HG03139 (cell line): ENCODE data around the gene FARP1.
"Not testable (repeated sequence)": the region's sequence is repeated elsewhere in the genome, so short reads cannot be mapped to it uniquely, and the experiment has no call there.

Experiments
- ATAC-seq: cut with Tn5 transposase; IDR thresholded peaks from one replicate; pipeline ENCODE4 v1.9.1; 2021; ENCODE audit not compliant: unreplicated experiment

Gene FARP1

GRCh38 chr13:98352226-98352625 lies 209.3 kb downstream of the FARP1 start:
- ATAC-seq = no peak

- no peak for ATAC-seq
Observed at GRCh38 chr13:98353750-98354149, 210.9 kb downstream of the FARP1 start.

DNA sequence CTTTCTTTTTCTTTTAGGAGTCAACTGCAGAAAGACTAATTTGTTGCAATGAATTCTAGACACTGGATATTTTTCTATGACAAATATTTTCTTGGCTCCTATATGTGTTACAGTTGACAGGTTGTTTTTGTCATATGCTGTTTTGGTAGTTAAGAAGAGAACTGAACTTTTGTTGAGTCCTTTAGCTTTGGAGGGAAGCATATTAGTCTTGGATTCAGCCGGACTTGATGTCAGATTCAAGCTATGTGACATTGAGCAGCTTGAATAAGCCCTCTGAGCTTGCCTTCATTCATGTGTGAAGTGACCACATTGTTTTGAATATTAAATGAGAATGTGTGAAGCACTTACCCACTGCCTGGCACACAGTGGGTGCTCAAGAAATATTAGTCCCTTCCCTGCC lies 216.0 kb downstream of the FARP1 start:
- ATAC-seq = no peak

GRCh38 chr13:98360545-98360944 lies 217.7 kb downstream of the FARP1 start:
- ATAC-seq = no peak

DNA sequence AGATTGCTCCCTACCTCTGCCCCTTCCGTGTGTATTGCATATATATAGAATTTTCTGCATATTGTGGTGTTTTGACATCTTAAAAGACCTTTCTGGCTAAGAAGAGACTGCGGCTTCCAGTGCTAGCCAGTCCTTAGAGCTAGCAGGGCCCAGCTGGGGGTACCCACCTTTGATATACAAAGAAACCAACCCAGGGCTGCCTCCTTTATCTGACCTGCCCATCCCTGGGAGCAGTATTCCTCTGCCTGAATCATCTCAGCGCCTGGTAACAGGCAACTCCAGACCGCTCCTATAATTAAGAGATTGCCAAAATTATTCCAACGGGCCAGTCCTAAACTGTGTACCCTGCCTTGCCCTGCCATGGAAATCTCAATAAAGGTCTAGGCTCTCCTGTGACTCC lies 220.4 kb downstream of the FARP1 start:
- no peak for ATAC-seq

GRCh38 chr13:98364179-98364578 lies 221.3 kb downstream of the FARP1 start:
- no peak for ATAC-seq

GRCh38 chr13:98364647-98365046 lies 221.8 kb downstream of the FARP1 start:
- no peak for ATAC-seq

- no peak for ATAC-seq
Observed at GRCh38 chr13:98365302-98365701, 222.4 kb downstream of the FARP1 start.

- no peak for ATAC-seq
Observed at GRCh38 chr13:98366010-98366409, 223.1 kb downstream of the FARP1 start.

- no peak for ATAC-seq
Observed at GRCh38 chr13:98366443-98366842, 223.5 kb downstream of the FARP1 start.

DNA sequence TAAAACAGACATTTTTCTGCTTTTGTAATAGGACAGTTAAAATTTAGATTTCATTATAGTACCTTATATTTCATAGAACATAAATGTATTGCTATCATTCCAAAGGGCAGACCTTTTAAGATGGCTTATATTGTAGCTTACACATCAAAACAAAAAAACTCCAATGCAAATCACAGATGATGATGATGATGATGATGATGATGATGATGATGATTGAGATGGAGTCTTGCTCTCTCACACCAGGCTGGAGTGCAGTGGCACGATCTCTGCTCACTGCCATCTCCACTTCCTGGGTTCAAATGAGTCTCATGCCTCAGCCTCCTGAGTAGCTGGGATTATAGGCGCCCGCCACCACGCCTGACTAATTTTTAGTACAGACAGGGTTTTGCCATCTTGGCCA lies 224.1 kb downstream of the FARP1 start:
- ATAC-seq = no peak

DNA sequence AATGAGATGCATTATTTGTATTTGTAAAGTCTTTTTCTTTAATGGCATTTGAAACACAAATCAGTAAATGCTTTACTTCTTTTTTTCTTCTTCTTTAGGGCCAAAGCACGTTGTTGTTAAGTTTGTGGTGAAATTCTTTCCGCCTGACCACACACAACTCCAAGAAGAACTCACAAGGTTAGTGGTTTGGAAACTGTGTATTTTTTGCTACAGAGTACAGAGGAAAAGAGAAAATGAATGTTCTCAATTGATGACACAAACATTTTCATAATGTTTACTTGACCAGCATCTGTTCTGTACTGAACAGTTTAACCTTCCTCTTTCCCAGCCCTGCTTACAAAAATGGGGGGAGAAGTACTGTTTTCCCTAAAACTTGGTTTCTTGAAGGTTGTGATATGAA lies 225.1 kb downstream of the FARP1 start:
- ATAC-seq = no peak

DNA sequence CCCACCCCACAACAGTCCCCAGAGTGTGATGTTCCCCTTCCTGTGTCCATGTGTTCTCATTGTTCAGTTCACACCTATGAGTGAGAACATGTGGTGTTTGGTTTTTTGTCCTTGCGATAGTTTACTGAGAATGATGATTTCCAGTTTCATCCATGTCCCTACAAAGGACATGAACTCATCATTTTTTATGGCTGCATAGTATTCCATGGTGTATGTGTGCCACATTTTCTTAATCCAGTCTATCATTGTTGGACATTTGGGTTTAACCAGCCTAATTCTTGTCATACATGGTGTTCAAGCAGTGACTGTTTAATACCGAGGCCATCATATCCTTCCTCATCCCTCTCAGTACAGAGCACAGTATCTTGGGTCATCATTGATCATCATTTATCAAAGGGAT lies 226.6 kb downstream of the FARP1 start:
- not testable (repeated sequence) for ATAC-seq

GRCh38 chr13:98370261-98370660 lies 227.4 kb downstream of the FARP1 start:
- no peak for ATAC-seq

GRCh38 chr13:98370806-98371515 lies 228.1 kb downstream of the FARP1 start:
- no peak for ATAC-seq

DNA sequence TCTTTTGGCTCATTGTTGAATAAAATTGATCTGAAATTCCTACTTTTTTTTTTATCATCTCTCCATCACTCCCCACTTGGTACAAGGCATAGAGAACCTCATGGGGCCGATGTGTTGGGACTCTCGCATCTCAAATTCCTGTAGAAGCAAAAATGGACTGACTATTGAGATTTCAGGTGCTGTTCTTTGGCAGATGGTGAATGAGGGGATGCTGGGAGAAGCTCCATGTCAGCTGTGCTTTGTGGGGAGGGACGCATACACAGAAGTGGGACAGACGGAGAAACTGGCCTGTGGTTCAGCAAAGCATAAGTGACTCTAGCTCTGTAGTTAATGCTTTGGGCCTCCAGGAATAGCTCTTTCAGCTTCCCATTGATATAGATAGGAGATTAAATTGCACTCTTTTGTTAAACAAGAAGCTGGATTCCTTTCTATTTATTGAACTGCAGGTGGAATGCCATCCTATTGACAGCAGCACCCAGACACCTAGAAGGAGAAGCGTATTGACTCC lies 228.7 kb downstream of the FARP1 start:
- no peak for ATAC-seq

GRCh38 chr13:98372876-98373275 lies 230.0 kb downstream of the FARP1 start:
- no peak for ATAC-seq

DNA sequence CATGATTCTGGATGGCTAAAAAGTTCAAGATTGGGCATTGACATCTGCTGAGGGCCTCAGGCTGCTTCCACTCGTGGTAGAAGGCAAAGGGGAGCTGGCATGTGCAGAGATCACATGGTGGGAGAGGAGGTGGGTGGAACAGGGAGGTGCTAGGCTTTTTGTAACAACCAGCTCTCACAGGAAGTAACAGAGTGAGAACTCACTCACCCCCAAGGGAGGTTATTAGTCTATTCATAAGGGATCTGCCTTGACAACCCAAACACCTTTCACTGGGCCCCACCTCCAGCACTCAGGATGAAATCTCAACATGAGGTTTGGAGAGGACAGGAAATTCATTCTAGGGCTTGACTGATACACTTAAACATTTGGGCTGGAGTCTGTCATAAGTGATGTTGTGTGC lies 231.9 kb downstream of the FARP1 start:
- no peak for ATAC-seq

DNA sequence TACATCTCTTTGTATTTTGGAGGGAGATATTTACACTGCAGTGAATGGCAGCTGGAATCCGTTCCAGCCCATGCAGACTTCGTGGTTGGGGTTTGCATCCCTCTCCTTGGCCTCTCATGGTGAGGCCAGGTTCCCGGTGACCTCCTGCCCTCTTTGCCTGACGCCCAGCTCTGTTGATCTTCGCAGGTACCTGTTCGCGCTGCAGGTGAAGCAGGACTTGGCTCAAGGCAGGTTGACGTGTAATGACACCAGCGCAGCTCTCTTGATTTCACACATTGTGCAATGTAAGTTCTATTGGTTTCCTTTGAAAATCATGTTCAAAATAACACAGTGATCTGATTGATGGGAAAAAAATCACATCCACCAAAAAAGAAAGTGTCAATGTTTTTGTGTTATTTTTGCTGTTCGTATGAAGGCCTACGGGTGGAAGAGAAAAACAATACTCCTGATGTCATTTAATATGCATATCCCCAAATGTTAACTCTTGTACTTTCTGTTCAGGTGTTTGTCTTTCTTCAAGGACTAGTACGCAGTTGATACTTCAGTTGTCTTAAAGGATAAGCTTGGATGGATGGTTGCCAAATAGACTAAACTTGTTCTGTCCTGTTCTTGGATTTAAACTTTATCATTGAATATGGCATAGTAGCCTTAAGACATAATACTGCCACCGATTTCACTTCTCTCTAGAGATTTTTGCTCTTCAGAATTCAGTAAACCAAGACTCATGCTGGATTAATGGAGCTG lies 234.9 kb downstream of the FARP1 start:
- ATAC-seq = no peak

DNA sequence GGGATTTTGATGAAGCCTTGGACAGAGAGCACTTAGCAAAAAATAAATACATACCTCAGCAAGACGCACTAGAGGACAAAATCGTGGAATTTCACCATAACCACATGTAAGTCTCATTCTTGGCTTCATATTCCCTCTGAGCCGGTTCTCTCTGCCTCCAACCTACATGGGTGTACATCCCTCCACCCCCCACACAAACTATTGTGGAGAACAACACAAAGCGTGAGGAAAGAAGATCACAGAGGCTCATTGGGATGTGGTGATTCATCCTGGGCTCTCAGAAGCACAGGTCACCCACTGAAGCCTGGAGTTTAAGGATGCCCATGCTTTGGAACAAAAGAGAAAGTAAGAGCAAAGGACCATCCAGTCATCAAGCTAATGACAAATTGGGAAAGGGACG lies 241.8 kb downstream of the FARP1 start:
- ATAC-seq = no peak

GRCh38 chr13:98385606-98386005 lies 242.7 kb downstream of the FARP1 start:
- no peak for ATAC-seq

GRCh38 chr13:98386637-98387036 lies 243.7 kb downstream of the FARP1 start:
- ATAC-seq = no peak
